ENCODE results near the gene TSEN54.
A peak's percentile ranks its signal among the peaks of the same experiment; 100 is the strongest.
"Not testable (repeated sequence)": the region's sequence is repeated elsewhere in the genome, so short reads cannot be mapped to it uniquely, and the experiment has no call there.

Gene TSEN54

DNA sequence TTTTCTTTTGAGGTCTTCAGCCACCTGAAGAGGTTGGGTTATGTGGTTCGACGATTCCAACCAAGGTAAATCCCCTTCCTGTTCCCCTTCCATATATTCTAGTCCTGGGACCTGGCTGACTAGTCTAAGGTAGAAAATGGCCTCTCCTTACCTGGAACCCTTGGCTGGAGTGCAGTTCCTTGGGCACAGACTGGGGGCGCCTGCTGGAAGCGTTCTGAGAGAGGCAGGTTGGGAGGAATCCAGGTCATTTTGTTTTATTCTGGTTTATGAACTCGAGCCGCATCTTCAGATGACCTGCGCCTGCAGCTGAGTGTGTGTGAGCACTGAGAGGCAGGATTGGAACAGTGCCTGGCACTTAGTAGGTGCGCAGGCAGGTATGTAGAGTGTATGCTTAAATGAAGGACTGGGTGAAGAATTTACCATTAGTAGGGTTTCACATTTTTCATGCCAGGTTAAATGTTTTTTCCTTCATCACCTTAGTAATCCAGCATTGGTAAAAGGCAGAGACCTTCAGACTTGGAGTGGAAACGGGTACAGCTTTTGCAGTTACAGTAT, 2.7 kb downstream of the TSEN54 start:
- DNase-seq = no peak

DNA sequence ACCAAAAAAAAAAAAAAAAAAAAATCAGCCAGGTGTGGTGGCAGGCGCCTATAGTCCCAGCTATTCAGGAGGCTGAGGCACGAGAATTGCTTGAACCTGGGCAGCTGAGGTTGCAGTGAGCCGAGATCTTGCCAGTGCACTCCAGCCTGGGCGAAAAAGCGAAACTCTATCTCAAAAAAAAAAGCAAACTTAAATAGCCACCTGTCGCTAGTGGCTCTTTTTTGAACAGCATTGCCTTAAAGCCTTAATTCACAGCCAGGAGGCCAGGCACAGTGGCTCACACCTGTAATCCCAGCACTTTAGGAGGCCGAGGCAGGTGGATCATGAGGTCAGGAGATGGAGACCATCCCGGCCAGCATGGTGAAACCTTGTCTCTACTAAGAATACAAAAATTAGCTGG, 4.1 kb downstream of the TSEN54 start:
- DNase-seq = not testable (repeated sequence)

DNA sequence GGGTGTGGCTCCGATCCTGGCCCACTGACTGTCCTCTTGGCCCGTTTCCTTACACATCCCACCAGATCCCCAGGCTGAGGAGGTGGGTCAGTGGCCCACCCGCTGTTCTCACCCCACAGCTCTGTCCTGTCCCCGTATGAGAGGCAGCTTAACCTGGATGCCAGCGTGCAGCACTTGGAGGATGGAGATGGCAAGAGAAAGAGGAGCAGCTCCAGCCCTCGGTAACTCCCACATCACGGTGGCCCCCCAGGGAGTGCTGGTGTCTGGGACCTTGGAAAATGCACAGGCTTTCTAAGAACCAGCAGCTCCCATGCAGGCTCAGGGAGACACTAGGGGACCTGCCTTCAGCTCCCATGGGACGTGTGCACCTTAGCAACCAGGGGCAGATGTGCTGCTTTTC, 5.0 kb downstream of the TSEN54 start:
- no peak for DNase-seq

DNA sequence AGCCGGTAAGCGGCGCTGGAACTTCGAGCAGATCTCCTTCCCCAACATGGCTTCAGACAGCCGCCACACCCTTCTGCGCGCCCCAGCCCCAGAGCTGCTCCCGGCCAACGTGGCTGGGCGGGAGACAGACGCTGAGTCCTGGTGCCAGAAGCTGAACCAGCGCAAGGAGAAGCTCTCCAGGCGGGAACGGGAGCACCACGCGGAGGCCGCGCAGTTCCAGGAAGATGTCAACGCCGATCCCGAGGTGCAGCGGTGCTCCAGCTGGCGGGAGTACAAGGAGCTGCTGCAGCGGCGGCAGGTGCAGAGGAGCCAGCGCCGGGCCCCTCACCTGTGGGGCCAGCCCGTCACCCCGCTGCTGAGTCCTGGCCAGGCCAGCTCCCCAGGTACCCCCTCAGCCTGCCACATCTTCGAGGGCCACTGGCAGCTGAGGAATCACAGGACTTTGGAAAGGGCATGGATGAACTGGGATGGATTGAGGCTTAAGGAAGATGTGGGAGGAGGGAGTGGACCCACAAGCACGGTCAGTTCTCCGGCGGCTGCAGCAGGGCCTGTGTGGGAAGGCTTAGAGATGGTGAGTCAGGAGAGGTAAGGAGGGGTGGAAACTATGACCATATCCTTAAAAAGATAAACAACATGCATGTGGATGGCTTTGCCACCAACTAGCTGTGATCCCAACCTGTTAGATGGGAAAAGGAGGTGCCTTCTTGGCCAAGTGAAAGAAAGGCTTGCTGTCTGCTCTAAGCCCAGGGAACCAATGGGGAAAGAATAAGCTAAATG, 5.8 kb downstream of the TSEN54 start:
- DNase-seq = no peak

DNA sequence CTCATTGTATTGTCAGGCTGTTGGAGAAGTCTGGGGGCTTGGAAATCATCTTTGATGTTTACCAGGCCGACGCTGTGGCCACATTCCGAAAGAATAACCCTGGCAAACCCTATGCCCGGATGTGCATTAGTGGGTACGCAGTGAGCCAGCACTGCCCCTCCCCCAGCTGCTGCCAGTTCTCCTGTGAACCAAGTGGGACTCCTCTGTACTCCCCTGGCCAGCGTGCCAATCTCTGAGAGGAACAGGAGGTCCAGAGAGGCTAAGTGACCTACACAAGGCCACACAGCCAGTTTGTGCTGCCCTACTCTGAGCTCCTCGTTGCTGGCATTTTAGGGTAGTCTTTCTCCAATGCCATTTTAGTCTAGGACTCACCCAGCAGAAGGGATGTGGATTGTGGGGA, 7.3 kb downstream of the TSEN54 start:
- DNase-seq = no peak

DNA sequence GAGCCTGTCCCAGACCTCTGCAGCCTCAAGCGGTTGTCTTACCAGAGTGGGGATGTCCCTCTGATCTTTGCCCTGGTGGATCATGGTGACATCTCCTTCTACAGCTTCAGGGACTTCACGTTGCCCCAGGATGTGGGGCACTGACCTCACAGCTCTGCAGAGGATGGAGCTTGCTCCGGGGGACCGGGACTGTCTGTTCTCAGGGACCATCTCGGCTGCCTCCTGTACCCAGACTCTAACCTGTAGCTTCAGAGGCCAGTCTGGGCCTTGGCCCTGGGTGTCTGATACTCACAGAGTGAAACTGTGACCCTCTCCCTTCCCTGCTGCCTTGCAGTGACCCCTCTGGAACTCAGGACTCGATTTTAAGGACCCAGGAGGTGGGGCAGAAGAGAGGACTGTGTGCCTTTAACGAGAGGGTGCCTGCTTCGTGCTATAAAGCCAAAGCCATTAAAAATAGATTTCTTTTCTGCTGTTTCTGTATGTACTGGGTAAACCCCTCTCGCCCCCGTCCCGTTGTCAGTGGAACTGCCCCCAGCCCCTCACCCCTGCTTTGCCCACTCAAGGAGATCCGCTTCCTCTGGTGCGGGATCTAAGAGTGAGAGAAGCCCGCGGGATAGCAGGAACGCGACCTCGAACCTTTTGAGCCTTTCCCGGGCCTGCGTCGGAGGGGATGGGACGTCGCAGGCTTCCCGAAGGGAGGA, 8.1 kb downstream of the TSEN54 start:
- DNase-seq = no peak

DNA sequence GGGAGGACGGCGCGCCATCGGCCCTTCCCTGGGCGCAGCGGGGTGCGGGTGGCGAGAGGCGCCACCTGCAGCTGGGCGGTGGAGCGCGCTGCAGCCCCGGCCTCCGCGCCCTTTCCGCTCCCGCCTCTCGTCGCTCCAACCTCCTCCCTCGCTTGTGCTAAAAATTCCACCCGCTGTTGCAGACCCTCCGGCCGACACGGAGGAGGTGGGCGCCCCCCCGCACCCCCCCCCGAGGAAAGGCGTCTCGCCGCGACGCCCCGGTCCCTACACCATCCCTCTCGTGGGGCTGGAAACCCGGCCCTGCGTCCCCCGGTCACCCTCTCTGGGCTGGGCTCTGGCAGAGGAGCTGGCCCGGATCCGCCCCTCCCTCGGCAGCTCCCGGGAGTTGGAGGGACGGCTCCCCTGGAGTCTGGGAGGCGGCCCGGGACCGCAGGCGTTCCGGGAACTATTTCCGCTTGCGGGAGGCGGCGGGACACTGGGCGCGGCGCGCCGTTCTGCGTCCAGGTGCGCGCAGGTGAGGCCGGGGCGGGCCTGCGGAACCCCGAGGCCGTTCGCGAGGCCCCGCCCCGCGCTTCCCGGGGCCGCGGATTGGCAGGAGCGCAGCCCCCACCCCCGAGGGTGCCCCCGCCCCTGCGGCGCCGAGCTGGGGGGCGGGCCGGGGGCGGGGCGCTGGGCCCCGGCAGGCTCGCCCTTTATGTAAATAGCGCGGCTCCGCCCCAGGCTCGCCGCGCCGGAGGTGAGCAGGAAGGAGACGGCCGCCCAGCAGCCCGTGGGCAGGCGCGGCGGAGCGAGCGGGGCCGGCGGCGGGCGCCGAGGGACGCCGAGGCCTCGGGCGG, 8.9 kb downstream of the TSEN54 start, which contains the start of gene LLGL2:
Gene LLGL2, plus strand, starts transcription at position 728 of the 836 bp plus-strand sequence. CDS start 17,730 bp downstream, outside the sequence.
- peak; percentile 25 to 63 for DNase-seq

DNA sequence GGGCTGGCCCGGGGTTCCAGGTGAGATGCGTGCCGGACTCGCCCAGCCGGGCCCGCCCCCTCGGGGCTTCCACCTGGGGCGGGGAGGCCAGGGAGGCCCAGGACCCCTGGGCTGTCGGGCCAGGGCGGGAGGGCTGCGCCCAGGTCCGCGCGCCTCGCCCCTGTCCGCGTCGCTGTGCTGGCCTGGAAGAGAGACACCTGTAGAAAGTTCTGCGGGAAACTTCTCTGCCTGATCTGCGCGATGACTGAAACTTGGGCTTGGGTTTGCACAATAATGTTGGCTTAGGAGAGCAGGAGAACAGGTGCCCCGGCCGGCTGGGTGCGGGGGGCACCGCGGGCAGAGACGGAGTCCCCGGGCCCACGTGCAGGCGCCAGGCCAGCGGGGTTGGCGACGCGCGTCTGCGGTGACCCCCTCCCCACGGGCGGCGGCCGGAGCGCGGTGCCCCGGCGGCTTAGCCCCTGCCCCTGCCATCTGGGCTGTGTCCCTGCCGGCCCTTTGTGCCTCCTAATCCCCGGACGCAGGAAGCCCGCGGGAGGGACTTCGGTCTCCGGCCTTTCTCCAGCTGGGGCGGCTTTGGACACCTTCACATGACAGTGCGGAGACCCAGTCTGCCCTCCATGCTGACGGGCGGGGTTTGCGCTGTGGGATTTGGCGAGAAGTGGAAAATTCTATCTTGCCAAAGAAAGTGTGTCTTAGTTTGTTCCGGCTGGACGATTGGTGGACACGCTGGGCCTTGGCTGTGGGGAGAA, 9.7 kb downstream of the TSEN54 start:
- no peak for DNase-seq

DNA sequence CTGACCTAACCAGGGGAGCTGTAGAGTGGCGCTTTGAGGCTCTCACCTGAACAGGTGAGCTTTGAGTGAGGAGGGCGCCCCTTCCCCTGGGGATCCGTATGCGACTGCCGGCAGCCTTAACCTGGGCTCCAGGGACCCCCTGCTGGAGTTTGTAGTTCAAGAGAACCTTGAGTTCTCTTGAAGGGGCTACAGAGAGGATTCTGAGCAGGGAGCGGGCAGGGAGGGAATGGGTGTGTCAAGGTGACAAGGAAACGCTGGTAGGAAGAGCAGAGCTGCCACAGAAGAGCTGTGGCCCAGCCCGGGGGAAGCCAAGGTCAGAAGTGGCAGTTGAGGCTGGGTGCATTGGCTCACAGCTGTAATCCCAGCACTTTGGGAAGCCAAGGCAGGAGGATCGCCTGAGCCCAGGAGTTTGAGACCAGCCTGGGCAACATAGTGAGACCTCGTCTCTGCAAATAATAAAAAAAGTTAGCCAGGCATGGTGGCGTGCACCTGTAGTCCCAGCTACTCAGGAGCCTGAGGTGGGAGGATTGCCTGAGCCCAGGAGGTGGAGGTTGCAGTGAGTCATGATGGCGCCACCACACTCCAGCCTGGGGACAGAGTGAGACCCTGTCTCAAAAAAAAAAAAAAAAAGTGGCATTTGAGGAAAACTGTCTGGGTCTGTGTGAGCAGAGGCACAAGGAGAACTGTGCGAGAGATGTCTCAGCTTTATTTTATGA, 10.4 kb downstream of the TSEN54 start:
- no peak for DNase-seq

DNA sequence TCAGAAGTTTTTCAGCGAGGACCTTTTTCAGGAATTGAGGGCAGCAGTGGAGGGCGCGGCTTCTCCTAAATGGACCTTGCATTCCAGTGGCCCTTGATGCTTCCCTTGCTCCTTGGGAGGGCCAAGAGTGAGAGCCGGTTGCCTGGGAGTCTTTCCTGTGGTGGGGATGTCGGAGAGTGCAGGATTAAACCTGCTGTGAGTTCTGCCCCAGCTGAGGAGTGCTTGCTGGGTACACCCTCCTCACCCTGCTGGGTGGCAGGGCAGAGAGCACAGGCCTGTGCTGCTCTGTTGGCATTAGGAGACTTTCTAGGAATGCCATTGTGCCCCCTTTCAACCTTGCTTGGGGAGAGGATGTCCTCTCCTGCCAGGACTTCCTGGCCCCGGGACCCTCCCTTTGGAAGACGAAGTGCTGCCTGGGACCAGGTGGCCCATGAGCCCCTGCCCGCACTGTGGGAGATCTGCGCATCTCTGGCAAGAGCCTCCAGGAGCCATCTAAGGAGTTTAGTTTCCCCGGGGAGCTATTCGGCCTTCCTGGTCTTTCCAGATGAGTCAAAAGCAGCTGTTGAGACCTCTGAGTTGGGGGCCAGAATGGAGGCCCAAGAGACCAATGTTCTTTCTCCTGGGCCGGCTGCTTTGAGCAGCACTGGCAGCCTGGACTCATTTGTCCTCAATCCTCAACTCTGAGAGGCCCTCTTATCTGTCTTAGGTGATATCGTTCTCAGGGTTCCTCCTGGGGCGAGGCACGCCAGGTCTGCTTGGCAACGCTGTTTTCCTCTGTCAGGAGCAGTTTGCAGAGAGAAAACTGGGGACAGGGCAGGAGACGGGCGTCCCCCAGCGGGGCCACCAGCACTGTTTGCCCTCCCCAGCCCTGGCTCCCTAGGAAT, 14.8 kb downstream of the TSEN54 start:
- no peak for DNase-seq

DNA sequence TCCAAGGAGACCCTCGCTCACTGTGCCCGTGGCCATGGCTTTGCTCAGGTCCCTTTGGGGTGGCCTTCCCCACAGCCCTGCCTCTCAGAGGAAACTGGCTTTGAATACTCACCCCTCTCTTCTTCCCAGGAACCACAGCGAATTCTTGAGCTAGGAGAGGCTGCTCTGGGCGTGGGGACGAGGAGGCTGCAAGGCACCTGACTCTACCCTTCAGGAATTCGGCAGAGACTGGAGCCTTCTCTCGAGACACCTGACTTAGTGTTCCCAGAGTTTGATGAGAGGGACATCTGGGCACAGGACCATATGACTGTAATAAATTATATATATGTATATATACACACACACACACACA, 15.4 kb downstream of the TSEN54 start:
- no peak for DNase-seq

DNA sequence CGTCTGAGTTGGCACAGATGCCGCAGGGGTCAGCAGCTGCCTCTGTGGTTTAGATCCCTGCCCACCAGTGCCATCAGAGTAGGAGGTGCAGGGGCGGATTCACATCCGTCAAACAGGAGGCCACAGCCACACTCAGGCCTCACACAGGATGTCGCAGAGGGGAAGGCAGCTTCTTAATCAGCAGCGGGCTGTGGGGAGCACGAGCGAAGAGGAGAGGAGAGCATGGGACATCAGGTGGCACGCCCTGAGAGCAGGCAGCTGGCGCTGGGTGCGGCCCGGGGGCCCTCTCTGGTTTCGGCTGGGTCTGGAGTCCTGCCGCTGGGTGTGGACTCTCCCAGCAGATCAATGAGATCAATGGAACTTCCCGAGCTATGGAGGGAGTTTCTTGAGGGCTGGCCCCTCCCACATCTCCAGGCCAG, 18.8 kb downstream of the TSEN54 start:
- no peak for DNase-seq

DNA sequence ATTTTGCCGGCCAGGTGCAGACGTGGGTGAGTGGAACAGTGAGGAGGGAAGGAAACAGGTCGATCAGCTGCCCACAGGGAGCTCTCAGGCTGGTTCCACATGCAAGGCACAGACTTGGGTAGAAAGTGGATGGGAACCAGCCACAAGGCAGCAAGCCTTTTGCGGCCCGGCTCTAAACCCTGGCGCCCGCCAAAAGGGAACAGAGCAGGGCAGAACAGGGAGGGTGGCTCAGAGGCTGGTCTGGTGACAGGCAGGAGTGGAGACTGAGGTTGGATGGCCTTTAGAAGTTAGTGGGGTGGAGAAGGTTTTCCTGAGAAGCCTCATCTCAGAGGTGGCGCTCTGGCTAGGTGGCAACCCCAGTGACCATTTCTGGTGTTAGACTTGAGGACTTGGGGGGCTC, 19.5 kb downstream of the TSEN54 start:
- DNase-seq = no peak

DNA sequence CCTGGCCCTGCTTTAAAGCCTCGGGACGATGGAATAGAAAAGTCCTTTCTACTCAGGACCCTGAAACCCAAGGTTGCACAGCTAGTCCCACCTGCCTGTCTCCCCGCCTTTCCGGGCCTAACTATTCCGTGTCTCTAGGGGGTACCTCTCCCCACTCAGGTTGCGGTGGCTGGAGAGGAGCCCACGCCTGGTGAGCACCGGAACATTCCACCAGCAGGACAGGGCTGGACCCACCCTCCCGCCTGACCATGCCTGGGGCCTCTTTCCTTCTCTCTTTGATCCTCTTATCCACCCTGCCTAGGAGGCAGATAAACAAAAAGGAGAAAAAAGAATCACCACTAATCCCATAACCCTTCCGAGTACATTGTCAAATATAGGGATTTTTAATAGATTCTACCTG, 20.0 kb downstream of the TSEN54 start:
- no peak for DNase-seq

DNA sequence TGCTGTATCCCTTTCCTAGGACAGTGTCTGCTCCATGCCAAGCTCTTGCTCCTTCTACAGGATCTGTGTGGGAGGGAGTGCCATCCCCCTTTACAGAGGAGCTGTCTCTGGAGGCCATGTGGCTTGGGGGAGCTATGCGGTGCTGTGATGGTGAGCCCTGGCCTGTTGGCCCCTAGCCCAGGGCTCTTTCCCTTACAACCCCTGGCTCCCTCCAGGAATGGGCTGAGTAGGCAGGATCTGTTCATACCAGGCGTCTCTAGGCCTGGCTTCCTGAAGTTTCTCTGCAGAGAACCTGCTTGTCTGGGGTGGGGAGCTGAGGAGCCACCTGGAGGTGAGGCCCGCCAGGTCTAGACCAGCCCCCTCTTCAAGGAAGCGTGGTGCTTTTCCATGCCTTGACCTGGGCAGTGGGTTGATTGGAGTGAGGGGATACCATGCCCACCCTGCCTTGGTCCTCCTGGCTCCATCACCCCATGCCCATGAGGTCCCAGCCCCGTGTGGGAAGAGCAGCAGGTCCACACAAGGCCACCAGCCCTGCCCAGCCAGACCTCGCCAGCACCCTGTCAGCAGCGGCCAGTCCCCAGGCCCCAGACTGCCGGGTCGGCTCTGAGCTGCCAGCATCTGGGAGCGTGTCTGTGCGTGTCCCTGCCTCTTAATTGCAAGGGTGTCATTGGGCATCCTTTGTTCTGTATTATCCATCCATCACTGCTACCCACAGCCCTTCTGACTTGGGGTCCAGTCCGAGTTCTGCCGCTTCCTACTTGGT, 23.8 kb downstream of the TSEN54 start:
- no peak for DNase-seq

DNA sequence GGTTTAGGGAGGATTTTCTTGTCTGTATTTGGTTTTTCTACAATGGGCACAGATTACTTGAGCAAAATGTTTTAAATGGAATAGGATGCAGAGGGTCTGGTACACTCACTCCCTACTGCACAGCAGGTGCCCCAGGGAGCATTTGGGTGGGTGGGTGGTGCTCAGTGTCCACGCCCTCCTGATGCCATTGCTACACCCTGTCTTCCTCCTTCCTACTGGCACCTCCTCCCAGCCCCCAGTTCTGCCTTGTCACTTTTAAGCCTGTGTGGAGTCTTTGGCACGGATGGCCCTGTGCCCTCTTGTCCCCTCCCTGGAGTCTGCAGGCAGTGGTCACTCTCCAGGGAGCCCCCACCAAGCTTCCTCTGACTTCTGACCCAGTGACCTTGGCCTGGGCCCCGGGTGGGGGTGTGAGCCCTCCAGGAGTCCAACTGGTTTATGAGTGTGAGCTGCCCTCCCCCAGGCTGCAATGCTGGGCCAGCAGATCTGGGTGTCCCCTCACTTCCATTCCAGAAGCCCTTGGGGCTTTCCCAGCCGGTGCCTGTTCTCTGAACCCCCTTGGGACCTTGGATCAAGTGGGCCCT, 24.7 kb downstream of the TSEN54 start:
- no peak for DNase-seq

DNA sequence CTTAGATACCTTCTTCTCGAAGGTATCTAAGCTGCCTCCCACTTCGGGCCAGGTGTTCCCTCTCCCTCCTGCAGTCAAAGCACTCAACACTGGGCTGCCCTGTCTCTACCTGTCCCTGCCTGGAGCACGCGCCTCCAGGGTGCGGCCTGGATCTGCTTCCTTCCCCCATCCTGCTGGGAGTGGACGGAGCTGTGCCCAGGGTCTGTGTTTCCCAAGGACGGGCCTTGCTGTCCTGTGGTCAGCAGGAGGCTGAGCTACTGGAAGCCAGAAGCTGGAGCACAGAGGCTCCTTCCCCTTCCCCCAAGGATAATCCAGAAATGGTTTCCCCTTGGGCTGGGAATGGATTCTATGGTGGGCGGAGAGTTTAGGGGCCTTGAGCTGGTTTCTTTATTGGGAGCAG, 25.9 kb downstream of the TSEN54 start:
- DNase-seq = no peak

DNA sequence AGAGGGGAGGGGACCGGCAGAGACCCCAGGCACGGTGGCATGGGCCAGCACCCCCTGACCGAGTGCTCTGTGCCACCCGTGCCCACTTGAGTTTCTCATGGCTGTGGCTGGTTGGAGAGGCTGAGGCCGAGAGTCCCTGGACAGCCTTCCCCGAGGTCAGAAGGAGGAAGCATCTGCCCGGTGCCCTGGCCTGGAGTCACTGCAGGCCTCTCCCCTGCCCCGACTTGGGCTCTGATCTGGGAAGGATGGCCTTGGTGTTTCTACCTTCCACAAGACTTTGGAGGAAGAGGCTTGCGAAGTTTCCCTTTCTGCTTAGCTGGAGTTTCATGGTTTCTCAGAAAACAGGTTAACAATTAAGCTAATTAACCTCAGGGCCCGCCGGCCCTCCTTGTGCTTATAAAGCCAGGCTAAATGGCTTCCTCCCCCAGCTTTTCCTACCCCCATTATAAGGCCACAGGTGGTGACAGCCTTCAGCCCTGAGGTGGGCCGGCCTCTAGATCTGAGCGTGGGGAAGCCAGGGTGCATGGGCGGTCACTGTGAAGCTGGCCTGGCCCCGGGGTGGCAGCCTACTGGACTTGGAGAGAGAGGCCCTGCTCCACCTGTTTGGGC, 26.5 kb downstream of the TSEN54 start:
- no peak for DNase-seq

DNA sequence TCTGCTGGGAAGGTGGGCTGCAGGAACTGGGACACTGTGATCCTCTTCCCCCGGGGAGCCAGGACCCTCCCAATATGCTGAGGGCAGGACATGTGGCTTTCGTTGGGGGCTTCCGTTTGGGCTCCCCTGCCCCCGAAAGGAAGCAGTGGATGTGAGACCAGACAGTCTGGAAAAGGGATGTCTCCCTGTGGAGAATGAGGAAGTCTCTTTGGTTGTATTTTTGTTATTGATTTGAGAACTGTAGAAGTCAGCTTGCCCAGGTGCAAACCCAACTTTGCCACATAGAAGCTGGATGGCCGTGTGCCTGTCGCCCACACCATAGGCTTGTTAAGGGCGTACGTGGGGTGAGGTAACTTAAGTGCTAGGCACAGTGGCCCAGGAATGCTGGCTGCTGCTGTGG, 27.9 kb downstream of the TSEN54 start:
- DNase-seq = no peak

Data from hippocampal formation (tissue), 2 donors.